Parathyroid adenoma (tissue), 2 donors: ENCODE results near the gene KREMEN1.
"Not testable (repeated sequence)": the region's sequence is repeated elsewhere in the genome, so short reads cannot be mapped to it uniquely, and the experiment has no call there.

Experiments
- H2AFZ ChIP-seq: fragments of 300-600 bp; sonication (generic); one replicate; pipeline ENCODE4 v1.7.0; 2017; ENCODE audit warnings: antibody characterized with exemption, mild to moderate bottlenecking
- H3K27ac ChIP-seq: fragments of 300-600 bp; sonication (generic); one replicate; pipeline ENCODE4 v1.7.0; 2017
- H3K27me3 ChIP-seq: fragments of 300-600 bp; sonication (generic); one replicate; pipeline ENCODE4 v1.7.0; 2017; ENCODE audit warnings: low read length; ENCODE audit not compliant: control insufficient read depth, insufficient read depth
- H3K36me3 ChIP-seq: fragments of 300-600 bp; sonication (generic); one replicate; pipeline ENCODE4 v1.7.0; 2017; ENCODE audit warnings: low read length; ENCODE audit not compliant: control insufficient read depth, insufficient read depth
- H3K4me1 ChIP-seq: fragments of 300-600 bp; sonication (generic); one replicate; pipeline ENCODE4 v1.7.0; 2017; ENCODE audit warnings: control low read depth
- H3K4me2 ChIP-seq: fragments of 300-600 bp; sonication (generic); one replicate; pipeline ENCODE4 v1.7.0; 2017; ENCODE audit warnings: low read length
- H3K4me3 ChIP-seq: fragments of 300-600 bp; sonication (generic); one replicate; pipeline ENCODE4 v1.7.0; 2017; ENCODE audit warnings: low read depth, low read length
- H3K79me2 ChIP-seq: fragments of 300-600 bp; sonication (generic); one replicate; pipeline ENCODE4 v1.7.0; 2017; ENCODE audit warnings: control low read depth
- H3K9ac ChIP-seq: fragments of 300-600 bp; sonication (generic); one replicate; pipeline ENCODE4 v1.7.0; 2017; ENCODE audit warnings: mild to moderate bottlenecking
- H3K9me3 ChIP-seq: fragments of 300-600 bp; sonication (generic); one replicate; pipeline ENCODE4 v1.7.0; 2017; ENCODE audit warnings: low read length; ENCODE audit not compliant: control insufficient read depth
- TF ChIP-seq, protein P1 (sequence below): fragments of 300-600 bp; sonication (generic); IDR thresholded peaks from one replicate; pipeline ENCODE4 v1.7.0; 2017; ENCODE audit warnings: antibody characterized with exemption, mild to moderate bottlenecking
- donor health status: primary hyperparathyroidism.

KREMEN1 gene

DNA sequence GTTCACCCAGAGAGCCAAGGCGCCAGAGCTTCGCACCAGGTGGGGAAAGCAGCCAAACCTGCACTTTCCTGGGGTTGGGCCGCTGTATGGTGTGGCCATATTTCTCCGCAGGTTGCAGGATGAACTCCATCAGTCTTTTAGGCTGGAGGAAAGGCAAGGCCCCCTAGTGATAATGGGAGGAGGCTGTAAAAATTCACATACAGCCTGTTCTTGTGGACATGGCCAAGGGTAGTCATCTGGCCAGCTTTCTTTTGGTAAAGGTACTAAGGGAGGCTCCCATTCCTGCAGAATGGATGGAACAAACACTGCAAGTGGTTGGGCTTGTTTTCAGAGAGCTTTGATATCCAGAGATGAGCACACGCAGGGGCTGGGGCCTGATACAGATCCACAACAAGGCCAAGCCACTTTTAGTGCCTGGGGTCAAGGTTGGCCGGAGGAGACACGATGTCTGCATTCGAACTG is 40.8 kb upstream of the KREMEN1 start:
- H3K79me2 ChIP-seq: no peaks in the 10 kb centered on the region
- no peak overlapping the region for H3K9ac ChIP-seq
- H3K4me1 ChIP-seq: peaks cover 2% of the 10 kb centered on the region
- H3K27ac ChIP-seq: no peak overlapping the region
- H3K9me3 ChIP-seq: no peaks in the 10 kb centered on the region
- no peaks in the 10 kb centered on the region for H3K27me3 ChIP-seq
- no peaks in the 10 kb centered on the region for H3K36me3 ChIP-seq
- H3K4me2 ChIP-seq: peak overlapping the region; percentile 13
- no peak overlapping the region for H3K4me3 ChIP-seq
- TF ChIP-seq, protein P1, sequence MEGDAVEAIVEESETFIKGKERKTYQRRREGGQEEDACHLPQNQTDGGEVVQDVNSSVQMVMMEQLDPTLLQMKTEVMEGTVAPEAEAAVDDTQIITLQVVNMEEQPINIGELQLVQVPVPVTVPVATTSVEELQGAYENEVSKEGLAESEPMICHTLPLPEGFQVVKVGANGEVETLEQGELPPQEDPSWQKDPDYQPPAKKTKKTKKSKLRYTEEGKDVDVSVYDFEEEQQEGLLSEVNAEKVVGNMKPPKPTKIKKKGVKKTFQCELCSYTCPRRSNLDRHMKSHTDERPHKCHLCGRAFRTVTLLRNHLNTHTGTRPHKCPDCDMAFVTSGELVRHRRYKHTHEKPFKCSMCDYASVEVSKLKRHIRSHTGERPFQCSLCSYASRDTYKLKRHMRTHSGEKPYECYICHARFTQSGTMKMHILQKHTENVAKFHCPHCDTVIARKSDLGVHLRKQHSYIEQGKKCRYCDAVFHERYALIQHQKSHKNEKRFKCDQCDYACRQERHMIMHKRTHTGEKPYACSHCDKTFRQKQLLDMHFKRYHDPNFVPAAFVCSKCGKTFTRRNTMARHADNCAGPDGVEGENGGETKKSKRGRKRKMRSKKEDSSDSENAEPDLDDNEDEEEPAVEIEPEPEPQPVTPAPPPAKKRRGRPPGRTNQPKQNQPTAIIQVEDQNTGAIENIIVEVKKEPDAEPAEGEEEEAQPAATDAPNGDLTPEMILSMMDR: no peak
- no peak overlapping the region for H2AFZ ChIP-seq

DNA sequence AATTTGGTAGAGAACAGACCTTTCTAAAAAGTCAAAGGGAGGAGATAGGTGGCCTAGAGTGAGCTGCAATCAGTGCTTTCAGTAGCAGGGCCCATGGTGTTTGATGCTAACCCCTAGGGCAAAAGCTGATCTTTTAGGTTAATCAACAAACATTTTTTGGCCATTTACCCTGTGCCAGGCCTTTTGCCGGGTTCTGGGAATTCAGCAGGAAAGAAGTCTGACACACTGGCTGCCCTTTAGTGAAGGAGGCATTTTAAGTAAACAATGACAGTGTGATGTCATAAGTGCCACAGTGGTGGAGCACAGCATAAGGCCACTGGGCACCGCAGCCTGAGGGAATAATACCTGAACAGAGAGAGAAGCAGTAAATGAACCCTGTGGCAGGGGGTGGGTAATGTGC is 40.3 kb upstream of the KREMEN1 start:
- H3K27ac ChIP-seq: no peak overlapping the region

DNA sequence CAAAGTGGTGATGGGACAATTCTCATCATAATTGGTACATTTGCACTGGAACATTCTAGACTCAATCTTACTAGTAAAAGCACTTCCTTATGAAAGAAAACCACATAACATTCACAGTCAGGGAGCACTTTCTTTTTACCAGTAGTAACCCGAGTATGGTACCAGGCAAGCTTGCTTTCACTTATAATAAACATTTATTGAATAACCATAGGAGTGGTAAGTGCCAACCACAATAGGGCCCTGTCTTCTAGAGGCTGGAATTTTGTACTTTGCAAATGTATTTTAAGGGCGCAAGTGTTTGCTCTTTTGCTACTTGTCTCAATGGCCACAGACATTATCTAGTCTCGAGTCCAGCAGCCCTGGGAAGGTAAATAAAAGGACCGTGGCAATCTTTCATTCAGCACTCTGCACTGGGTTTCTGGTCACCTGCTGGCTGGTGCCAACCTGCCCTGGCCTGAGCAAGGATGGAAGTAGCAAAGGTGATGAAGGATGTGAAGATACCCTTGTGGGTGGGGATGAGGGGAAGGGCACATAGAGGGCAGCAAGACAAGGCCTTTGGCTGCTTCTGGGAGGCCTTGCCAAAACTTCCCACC is 35.4 kb upstream of the KREMEN1 start:
- Histone ChIP-seq H3K36me3 (no peaks in the 10 kb centered on the region), H3K9me3 (no peaks in the 10 kb centered on the region), H3K27me3 (no peaks in the 10 kb centered on the region), H3K27ac (no peak overlapping the region), H3K4me1 (no peaks in the 10 kb centered on the region), H3K4me2 (no peak overlapping the region), H2AFZ (no peak overlapping the region), H3K9ac (no peak overlapping the region), H3K4me3 (no peak overlapping the region), H3K79me2 (no peaks in the 10 kb centered on the region)
- TF ChIP-seq, protein P1: no peak

More for the DNA sequence above, 40.3 kb upstream of the KREMEN1 start:
- Histone ChIP-seq H3K36me3 (no peaks in the 10 kb centered on the region), H3K27me3 (no peaks in the 10 kb centered on the region), H3K4me2 (no peak overlapping the region), H3K9me3 (no peaks in the 10 kb centered on the region), H3K9ac (no peak overlapping the region), H2AFZ (no peak overlapping the region), H3K4me3 (no peak overlapping the region), H3K4me1 (peaks cover 2% of the 10 kb centered on the region), H3K79me2 (no peaks in the 10 kb centered on the region)
- TF ChIP-seq, protein P1: no peak

DNA sequence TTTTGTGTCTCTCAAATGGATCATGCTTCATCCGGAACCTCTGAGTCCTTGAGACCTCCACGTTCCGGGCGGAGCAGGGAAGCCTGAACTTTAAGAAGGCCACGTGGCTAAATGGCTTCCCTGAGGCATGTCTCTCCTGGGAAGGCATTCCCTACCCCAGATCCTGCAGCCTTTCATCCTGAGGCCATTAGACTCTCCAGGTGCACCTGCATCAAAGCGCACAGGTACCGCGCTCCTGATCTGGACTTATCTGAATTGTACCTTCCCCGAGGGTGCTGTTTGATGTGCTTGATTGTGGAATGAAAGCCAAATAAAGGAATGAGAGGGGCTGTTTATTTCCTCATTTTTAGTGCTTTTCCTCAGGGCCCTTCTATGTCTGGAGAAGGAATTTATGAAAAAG is 33.7 kb upstream of the KREMEN1 start:
- H3K4me2 ChIP-seq: no peak overlapping the region
- H3K79me2 ChIP-seq: no peaks in the 10 kb centered on the region
- TF ChIP-seq, protein P1: no peak
- H3K9me3 ChIP-seq: no peaks in the 10 kb centered on the region
- H2AFZ ChIP-seq: no peak overlapping the region
- no peaks in the 10 kb centered on the region for H3K36me3 ChIP-seq
- no peaks in the 10 kb centered on the region for H3K27me3 ChIP-seq
- H3K27ac ChIP-seq: no peak overlapping the region
- H3K9ac ChIP-seq: no peak overlapping the region
- no peak overlapping the region for H3K4me3 ChIP-seq
- H3K4me1 ChIP-seq: no peaks in the 10 kb centered on the region

DNA sequence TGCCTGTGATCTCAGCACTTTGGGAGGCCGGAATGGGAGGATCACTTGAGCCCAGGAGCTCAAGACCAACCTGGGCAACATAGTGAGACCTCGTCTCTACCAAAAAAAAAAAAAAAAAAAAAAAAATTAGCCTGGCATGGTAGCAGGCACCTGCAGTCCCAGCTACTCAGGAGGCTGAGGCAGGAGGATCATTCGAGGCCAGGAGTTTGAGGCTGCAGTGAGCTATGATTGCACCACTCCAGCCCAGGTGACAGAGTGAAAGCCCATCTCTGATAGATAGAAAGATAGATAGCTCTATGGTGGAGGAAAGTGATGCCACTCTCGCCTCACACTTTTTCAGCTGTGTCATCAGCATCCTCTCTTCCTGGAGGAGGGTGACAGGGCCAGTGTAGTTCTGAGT is 33.2 kb upstream of the KREMEN1 start:
- H3K4me3 ChIP-seq, H3K79me2 ChIP-seq, H3K4me1 ChIP-seq, H3K4me2 ChIP-seq, H3K9ac ChIP-seq, H3K36me3 ChIP-seq, H3K27ac ChIP-seq, H3K27me3 ChIP-seq, H2AFZ ChIP-seq, H3K9me3 ChIP-seq: not testable (repeated sequence)
